AML-193 (cell line): ENCODE data around the gene SRP68.
"Not testable (repeated sequence)": the region's sequence is repeated elsewhere in the genome, so short reads cannot be mapped to it uniquely, and the experiment has no call there.

Experiments
- DNase-seq, 2 experiments: peaks; one replicate each; lab custom pipeline; 2025; lab: John Stamatoyannopoulos, UW

The SRP68 gene

DNA sequence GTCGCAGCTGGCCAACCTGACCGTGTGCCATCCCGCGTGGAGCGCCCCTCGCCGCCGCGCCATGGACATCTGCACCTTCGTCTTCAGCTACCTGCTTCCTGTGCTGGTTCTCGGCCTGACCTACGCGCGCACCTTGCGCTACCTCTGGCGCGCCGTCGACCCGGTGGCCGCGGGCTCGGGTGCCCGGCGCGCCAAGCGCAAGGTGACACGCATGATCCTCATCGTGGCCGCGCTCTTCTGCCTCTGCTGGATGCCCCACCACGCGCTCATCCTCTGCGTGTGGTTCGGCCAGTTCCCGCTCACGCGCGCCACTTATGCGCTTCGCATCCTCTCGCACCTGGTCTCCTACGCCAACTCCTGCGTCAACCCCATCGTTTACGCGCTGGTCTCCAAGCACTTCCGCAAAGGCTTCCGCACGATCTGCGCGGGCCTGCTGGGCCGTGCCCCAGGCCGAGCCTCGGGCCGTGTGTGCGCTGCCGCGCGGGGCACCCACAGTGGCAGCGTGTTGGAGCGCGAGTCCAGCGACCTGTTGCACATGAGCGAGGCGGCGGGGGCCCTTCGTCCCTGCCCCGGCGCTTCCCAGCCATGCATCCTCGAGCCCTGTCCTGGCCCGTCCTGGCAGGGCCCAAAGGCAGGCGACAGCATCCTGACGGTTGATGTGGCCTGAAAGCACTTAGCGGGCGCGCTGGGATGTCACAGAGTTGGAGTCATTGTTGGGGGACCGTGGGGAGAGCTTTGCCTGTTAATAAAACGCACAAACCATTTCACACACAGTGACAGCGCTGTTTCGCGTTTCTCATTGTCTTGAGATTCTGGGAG, 4.7 kb upstream of the SRP68 start:
- no peak for DNase-seq

DNA sequence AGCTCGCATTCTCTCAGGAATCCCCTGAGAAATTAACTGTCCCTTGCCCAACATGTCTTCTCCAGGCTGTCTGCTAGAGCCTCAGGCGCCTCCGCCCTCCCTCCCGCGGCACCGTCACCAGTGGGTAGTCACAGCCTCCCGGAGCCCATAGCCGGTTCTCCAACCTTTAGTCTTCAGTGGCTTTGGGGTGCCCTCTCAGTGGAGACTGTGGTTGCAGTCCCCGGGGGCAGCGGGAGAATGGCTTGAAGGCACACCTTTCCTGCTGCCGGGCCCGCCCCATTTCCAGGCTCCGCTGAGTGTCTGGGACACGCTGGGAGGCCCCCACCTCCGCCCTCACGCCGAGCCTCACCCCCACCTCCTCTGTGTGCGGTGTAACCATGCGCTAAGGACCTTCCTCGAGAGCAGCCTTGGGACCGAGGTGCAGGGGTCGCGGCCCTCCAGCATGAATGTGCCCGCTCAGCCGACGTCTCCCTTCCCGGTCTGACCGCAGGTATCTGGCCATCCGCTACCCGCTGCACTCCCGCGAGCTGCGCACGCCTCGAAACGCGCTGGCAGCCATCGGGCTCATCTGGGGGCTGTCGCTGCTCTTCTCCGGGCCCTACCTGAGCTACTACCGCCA, 3.9 kb upstream of the SRP68 start:
- no peak for DNase-seq

DNA sequence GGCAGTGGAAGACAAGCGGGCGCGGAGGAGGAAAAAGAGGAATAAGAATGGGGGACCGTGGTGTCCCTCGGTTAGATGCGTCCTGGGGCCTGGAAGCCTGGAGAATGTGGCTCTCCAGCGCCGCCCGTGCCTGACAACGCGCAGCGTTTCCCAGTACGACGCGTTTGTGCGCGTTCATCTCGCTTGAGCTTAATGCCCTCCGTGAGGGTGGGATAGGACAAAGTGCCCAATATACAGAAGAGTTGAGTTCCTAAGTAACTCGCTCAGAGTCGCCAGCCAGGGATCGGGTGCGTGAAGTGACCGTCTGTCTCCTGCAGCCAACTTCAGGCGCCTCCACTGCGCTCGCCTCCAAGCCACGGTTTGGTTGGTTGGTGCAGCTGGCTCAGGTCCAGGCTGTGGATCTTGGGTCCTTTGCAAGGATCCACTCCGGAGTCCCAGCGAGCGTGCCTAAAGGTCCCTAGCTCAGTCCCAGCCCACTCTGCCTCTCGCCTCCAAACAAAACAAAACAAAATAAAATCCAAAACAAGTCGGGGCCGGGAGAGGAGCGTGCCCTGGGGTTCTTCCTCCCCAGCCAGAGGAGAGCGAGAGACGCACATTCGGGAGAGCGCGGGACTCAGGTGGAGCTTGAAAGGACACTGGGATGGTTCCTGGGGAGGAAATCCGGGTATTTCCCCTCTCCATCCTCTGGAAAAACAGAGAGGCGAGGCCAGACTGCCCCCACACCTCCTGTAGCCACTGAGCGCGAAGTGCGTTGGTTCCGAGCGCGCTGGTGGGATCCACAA, 3.2 kb upstream of the SRP68 start:
- DNase-seq = no peak

DNA sequence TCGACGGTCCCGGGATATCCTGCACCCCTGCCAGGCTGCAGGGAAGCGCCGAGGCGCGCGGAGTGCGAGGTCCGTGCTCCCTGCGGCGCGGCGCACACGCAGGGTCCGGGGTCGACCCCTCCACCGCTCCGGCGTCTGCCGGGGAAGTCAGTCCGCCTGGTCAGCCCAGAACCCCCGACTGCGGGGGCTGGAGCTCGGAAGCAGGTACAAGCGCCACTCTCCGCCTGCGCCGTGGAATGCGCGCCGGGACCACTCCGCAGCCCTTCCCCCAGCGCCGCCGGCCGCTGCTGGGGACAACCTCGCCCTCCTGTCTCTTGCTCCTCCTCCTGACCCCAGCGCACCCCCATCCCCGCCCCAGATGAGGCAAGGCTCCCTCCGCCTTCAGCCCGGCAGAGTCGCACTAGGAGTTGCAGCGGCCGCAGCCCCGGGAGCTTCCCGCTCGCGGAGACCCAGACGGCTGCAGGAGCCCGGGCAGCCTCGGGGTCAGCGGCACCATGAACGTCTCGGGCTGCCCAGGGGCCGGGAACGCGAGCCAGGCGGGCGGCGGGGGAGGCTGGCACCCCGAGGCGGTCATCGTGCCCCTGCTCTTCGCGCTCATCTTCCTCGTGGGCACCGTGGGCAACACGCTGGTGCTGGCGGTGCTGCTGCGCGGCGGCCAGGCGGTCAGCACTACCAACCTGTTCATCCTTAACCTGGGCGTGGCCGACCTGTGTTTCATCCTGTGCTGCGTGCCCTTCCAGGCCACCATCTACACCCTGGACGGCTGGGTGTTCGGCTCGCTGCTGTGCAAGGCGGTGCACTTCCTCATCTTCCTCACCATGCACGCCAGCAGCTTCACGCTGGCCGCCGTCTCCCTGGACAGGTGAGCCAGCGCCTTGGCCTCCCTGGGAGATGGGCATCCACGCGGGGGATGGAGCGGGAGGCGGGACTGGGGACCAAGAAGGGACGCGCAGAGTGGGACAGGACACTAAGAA, 2.4 kb upstream of the SRP68 start, which contains the start of gene GALR2:
GALR2 (plus strand) TSS at position 392 of the 974 bp plus-strand sequence; CDS start at position 495, 103 bp downstream.
- DNase-seq = no peak

DNA sequence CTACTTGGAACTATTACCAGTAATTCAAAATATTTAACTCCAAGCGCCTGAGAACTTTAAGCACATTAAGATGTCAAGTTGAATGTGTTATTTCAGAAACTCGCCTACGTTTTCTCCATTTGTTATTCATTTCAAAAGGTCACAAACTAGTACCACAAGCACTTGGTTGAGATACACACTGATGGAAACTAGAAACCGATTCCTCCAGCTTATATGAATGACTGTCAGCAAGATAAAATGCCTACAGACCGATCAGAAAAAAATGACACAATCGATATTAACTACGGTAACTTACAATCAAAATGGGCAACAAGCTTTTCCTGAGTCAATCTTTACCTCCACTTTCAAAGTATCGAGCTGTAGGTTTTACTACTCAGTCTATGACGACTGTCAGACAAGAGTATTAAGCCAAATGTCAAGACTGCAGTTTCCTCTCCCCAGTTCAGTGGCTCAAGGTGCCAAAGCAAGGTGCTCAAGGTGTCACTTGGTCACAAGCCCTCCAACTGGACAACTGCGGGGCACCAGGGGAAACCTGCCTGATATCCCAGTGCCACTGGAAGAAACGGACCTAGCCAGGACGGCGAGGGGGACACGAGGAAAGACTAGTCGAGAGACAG, 678 bp downstream of the SRP68 start:
- no peak for DNase-seq

DNA sequence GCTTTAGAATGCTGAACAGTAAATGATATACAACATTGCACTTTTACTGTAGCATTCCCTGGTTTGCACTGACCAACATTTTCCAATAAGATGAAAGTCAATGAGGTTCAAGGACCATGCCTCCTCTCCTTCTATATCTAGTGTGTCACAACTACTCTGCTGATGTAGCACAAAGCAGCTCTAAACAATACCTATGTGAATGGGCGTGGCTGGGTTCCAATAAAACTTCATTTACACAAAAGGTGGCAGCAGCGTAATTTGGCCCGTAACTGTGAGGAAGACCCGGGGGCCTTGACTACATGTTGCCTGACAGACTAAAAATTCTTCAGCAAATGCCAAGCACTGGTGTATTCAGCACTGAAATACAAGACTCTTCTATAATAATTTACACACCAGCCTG, 6.5 kb downstream of the SRP68 start:
- no peak for DNase-seq

DNA sequence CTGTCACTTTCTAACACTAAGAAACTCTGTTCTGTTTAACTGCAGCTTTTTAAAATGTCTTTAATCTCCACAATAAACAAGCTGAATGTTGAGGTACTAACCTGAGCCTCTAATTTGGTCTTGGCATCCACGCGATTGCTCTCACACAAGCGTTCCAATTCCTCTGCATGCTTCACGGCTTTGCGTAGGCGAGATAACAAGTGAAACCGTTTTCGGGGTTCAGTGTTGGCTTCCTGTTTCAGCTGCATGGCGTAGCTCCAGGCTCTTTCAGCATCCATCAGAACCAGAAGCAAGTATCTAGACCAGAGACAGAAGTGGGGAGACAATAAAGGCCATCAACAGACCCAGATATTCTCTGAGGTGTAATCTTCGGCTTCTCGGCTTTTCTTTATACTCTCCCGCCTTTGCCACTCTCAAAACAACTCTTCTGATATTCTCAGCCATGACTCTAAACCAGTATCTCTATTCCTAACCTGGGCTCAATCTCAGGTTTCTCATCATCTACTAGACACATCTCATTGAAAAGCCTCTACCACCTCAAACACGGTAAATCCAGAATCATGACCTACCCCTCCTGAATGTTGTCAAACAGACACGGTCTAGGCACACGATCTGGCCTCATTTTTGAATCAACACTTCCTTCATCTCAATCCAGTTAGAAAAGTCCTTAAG, 8.3 kb downstream of the SRP68 start:
- DNase-seq = no peak

DNA sequence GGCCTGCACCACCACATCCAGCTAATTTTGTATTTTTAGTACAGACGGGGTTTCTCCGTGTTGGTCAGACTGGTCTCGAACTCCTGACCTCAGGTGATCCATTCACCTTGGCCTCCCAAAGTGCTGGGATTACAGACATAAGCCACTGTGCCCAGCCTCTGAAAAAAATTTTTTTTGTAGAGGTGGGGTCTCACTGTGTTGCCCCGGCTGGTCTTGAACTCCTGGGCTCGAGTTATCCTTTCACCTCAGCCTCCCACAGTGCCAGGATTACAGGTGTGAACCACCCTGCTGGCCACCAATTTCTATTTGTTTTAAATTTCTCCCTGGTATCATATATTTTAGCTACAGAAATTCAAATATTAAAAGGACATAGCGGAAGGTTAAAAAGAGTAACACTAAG, 14.1 kb downstream of the SRP68 start:
- DNase-seq = not testable (repeated sequence)

DNA sequence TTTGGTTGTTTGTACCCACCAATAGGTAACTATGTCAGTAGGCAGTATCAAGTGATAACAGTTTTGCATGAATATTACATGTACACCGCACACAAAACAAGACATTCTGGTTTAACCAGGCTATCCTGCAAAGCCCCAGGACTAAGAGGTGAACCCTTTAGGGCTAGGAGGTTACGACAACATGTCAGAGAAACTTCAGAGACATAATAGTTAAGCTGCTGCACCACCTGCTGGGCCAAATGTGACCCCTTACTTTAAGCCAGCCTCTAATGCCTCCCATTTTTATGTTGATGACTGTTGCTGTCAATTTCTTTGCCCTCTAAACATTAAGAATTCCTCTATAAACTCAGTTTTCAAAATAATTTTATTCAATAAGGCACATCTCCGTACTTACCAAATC, 15.4 kb downstream of the SRP68 start:
- DNase-seq = no peak

DNA sequence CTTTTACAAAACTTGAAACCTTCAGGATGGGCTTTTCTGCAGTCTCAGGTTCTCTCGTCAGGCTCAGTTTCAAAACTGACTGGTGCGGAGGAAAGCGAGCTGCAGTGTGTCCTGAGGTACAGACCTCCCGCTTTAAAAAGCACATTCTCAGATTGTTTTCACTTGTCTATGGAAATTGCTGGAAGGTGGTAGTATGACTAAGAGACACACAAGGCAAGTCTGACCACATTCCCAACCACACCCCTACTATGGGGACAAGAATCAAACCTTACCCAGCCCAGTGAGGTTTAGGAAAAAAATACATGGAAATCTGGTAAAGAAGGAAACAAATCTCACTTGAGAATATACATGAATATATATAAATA, 18.2 kb downstream of the SRP68 start:
- no peak for DNase-seq

DNA sequence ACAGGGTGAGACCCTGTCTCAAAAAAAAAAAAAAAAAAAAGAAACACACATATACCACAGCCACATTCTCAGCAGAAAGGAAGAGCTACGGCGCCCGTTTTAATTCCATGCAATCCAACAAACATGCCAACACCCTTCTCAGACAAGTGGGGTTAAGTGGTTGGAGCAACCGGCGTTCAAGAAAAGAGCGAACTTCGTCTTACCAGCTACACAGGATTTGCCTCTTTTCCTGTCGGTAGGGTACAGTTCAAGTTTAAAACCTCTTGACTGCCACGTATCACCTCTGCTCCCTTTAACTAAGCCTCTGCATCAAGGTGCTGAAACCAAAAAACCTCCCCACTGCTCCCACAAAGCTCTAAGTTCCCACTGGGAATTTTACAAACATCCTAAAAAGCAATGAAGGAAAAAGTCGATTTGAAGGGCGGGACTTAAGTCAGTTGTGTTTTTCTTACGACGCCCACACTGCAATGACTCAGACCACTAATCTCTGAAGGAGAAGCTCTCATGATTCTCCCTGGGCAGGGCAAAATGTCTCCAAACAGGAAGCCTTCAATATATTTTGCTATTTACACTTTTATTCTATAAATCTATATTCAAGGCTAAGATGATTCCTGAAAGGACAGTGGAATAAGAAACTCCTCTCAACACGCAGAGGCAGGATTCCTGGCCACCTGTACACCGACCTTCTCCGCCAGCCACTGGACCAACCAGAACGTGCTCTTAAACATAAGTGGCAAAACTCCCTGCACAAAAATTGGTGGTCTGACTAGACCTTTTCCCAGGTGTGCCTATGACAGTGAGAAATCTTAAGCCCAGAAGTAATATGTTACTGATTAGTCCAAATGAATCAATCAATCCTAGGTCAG, 18.8 kb downstream of the SRP68 start:
- DNase-seq = no peak

DNA sequence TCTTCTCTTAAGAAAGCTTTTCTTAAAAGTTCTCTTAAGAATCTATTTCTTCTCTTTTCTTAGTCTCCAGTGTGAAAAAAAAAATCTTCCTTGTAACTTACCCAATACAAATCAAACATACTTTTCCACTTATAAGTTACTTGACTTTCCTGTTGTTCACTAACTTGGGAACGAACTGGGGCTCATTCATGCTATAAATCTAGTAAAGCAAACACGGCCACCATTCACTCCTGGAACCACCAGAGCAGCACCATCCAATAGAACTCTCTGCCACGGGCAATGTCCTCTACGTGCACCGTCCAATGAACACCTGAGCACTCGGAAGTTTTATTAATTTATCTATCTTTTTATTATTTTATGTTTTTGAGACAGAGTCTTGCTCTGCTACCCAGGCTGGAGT, 20.8 kb downstream of the SRP68 start:
- no peak for DNase-seq

DNA sequence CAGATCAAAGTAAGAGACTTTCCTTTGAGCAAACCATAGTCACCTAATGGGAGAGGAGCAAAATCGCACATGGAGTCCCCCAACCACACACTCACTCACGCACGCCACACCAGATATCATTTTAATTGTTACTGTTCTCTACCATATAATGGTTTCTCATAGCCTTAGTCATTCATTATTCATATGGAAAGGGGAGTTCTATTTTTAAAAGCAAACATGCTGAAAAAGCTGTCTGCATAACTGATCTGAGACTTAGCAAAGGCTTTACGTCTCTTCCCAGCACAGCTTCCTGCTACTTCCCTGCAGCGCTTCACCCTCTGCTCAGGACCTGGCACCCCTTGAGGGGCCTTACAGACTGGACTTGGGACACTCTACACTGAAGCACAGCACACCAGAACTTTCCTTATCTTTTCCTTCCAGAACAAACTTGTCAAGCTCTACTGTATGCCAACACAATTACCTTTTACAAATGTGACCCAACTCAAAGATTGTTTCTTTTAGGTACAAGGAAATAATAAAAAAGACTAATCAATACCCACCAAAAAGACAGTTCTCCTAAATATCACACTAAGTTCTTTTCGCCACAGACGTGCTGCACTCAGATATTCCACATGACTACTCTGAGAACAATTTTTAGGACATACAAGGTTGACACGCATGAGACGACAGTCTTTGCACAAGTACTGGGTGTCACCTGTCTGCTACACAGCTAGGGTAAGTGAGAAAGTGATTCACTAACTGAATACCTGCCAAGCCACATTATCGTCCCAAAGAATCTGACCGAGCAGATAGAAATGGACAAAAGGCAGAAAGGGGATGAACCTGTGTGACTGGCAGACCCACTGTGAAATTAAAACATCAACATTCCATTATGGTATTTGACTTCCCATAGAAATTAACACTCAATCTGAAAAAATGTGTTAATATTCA, 21.5 kb downstream of the SRP68 start:
- no peak for DNase-seq

DNA sequence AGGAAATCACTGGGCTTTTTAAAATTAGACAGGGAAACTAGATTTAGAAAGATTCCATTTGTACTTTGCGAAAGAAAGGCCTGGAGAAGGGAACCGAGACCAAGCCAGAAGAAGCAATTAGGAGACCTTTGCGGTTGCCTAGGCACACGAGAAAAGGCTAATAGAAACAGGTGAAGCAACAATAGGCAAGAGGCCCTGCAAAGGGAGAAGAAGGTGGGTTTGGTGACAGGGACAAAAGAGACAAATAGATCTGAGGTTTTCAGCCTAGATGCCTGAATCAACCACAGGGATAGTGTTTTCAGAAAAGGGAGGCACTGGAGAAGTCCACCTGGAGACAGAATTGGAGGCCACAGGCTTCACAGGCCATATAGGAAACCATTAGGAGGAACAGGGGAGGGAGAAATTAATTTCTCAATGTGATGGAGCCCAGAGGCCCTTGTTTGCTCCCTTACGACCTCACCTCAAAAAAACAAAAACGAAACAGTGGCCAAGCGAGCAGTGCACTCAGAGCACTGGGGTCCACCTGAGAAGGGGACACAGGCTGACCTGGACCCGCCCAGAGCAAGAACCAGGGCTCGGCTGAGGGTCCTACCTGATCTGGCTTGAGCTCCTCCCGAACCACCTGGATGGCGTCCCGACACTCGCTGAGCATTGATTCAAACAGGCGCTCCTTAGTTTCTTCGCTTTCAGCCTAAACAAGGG, 22.3 kb downstream of the SRP68 start:
- no peak for DNase-seq

DNA sequence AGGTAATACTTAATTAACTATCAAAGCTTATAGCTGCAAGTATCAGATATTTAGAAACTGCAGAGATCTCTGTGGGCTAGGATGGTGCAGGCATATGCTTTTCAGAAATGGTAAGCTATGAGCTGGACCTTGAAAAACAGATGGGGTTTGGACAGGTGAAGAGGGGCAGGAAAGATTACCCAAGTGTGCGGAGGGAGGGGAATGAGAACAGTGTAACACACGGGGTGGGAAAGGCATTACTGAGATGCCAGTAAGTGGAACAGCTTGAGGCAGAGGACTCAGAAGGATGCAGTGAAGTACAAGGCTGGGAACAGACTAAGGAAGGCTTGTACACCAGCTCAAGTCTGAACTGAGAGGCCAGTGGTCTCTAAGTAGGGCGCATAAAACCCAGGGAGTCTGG, 23.1 kb downstream of the SRP68 start:
- DNase-seq = no peak

DNA sequence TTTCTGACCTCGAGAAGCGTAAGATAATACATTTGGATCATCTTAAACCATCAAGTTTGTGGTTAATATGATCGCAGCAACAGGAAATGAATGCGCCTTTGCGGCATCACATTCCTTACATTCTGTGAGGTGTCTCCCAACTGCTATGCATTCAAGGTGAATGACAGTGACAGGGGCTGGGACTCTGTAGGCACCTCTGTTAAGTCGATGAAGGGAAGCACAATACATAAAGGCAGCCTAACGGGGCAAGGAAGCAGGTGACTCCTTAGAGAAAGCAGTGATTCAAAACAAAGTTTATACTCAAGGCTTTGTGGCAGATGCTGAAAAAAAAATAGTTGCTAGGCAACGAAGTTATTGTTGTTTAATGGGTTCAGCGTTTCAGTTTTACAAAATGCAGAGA, 23.6 kb downstream of the SRP68 start:
- DNase-seq = no peak

DNA sequence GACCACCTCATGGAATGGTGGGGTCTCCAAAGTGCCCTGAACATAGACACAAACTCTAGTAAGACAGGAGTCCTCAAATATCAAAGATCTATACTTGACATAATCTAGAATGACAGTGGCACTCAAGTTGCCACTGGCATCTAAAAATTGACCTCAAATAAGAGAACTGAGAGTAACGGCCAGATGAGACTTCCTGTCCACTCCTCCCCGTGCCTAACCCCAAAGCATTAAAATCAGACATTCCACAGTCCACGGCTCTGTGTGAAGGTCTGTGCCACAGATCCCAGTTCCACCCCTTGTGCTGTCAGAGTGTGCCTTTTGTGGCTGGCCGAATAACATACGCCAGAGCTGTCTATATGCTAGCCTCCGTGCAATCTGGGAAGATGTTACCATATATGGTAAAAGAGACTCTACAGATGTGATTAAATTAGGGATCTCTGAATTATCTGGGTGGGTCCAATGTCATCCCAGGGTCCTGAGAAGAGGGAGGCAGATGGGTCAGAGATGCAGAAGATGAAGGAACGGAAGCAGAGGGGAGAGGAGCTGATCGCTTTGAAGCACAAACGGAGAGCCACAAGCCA, 24.2 kb downstream of the SRP68 start:
- DNase-seq = no peak

DNA sequence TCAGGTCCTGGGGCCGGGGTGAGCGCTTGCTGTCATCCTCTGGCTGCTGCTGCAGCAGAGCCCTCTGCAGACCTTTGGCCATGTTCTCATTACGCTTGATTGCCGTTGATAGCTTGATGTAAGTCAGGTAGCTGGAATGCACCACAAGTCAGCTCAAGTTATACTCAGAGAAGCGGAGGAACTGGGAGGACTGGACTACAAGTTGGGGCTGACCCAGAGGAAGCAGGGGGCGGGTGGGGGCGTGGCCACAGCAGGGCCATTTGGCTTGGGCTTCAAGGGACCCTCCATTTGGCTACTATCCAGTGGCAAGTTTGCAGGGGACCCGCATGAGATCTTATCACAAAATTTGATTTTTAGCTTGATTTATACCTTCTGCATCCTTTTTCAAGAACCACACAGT, 26.3 kb downstream of the SRP68 start:
- DNase-seq = no peak
